ENCODE data around the gene TECPR1.
A peak's percentile ranks its signal among the peaks of the same experiment; 100 is the strongest.

TECPR1 gene

GRCh38 chr7:98287486-98287959 lies 35.5 kb upstream of the TECPR1 start:
- TF ChIP-seq ZNF274 (IDR thresholded peaks at IDR 0.05; ENCODE audit: low read depth, low read length): no peak
- TF ChIP-seq YY1 (IDR thresholded peaks at IDR 0.05; ENCODE audit: insufficient read depth, insufficient read length): no peak
- no peak for TF ChIP-seq SUZ12 (IDR thresholded peaks at IDR 0.05; ENCODE audit: extremely low read depth, insufficient read depth, insufficient read length)
- DNase-seq (ENCODE audit: low read depth, low spot score): no peak
- no peaks in the 10 kb centered on the region for H3K9me3 ChIP-seq (ENCODE audit: insufficient read depth, low read length)
- no peak overlapping the region for H3K4me3 ChIP-seq (ENCODE audit: insufficient read length, low read depth)
- peaks cover 70% of the 10 kb centered on the region for H3K36me3 ChIP-seq (ENCODE audit: insufficient read depth, insufficient read length, low read length)
- H3K27me3 ChIP-seq (ENCODE audit: insufficient read depth, insufficient read length): no peaks in the 10 kb centered on the region
- peaks cover 31% of the 10 kb centered on the region for H3K4me1 ChIP-seq (ENCODE audit: insufficient read depth, insufficient read length)
- H3K9ac ChIP-seq (ENCODE audit: insufficient read length, low read depth): no peak overlapping the region

GRCh38 chr7:98286701-98287485 lies 34.9 kb upstream of the TECPR1 start:
- H3K9me3 ChIP-seq (ENCODE audit: insufficient read depth, low read length): no peaks in the 10 kb centered on the region
- no peak for DNase-seq (ENCODE audit: low read depth, low spot score)
- H3K4me3 ChIP-seq (ENCODE audit: insufficient read length, low read depth): no peak overlapping the region
- no peak for TF ChIP-seq YY1 (IDR thresholded peaks at IDR 0.05; ENCODE audit: insufficient read depth, insufficient read length)
- no peak for TF ChIP-seq ZNF274 (IDR thresholded peaks at IDR 0.05; ENCODE audit: low read depth, low read length)
- TF ChIP-seq SUZ12 (IDR thresholded peaks at IDR 0.05; ENCODE audit: extremely low read depth, insufficient read depth, insufficient read length): no peak
- H3K27me3 ChIP-seq (ENCODE audit: insufficient read depth, insufficient read length): no peaks in the 10 kb centered on the region
- H3K9ac ChIP-seq (ENCODE audit: insufficient read length, low read depth): no peak overlapping the region
- H3K36me3 ChIP-seq (ENCODE audit: insufficient read depth, insufficient read length, low read length): peaks cover 65% of the 10 kb centered on the region
- peaks cover 31% of the 10 kb centered on the region for H3K4me1 ChIP-seq (ENCODE audit: insufficient read depth, insufficient read length)

GRCh38 chr7:98286093-98286539 lies 34.1 kb upstream of the TECPR1 start:
- Histone ChIP-seq H3K4me3 (ENCODE audit: insufficient read length, low read depth) (no peak overlapping the region), H3K9me3 (ENCODE audit: insufficient read depth, low read length) (no peaks in the 10 kb centered on the region), H3K4me1 (ENCODE audit: insufficient read depth, insufficient read length) (peaks cover 31% of the 10 kb centered on the region), H3K36me3 (ENCODE audit: insufficient read depth, insufficient read length, low read length) (peaks cover 57% of the 10 kb centered on the region), H3K27me3 (ENCODE audit: insufficient read depth, insufficient read length) (no peaks in the 10 kb centered on the region), H3K9ac (ENCODE audit: insufficient read length, low read depth) (peak overlapping the region; percentile 42)
- TF ChIP-seq ZNF274 (IDR thresholded peaks at IDR 0.05; ENCODE audit: low read depth, low read length): no peak
- no peak for TF ChIP-seq SUZ12 (IDR thresholded peaks at IDR 0.05; ENCODE audit: extremely low read depth, insufficient read depth, insufficient read length)
- no peak for TF ChIP-seq YY1 (IDR thresholded peaks at IDR 0.05; ENCODE audit: insufficient read depth, insufficient read length)
- no peak for DNase-seq (ENCODE audit: low read depth, low spot score)

- Histone ChIP-seq H3K27me3 (ENCODE audit: insufficient read depth, insufficient read length) (no peaks in the 10 kb centered on the region), H3K9ac (ENCODE audit: insufficient read length, low read depth) (peak overlapping the region; percentile 64), H3K36me3 (ENCODE audit: insufficient read depth, insufficient read length, low read length) (peaks cover 52% of the 10 kb centered on the region), H3K9me3 (ENCODE audit: insufficient read depth, low read length) (no peaks in the 10 kb centered on the region), H3K4me3 (ENCODE audit: insufficient read length, low read depth) (no peak overlapping the region), H3K4me1 (ENCODE audit: insufficient read depth, insufficient read length) (peaks cover 31% of the 10 kb centered on the region)
- no peak for TF ChIP-seq SUZ12 (IDR thresholded peaks at IDR 0.05; ENCODE audit: extremely low read depth, insufficient read depth, insufficient read length)
- no peak for TF ChIP-seq YY1 (IDR thresholded peaks at IDR 0.05; ENCODE audit: insufficient read depth, insufficient read length)
- no peak for TF ChIP-seq ZNF274 (IDR thresholded peaks at IDR 0.05; ENCODE audit: low read depth, low read length)
- DNase-seq (ENCODE audit: low read depth, low spot score): no peak
Measured at GRCh38 chr7:98285157-98286092, 33.4 kb upstream of the TECPR1 start.

- no peak overlapping the region for H3K4me3 ChIP-seq (ENCODE audit: insufficient read length, low read depth)
- peaks cover 33% of the 10 kb centered on the region for H3K4me1 ChIP-seq (ENCODE audit: insufficient read depth, insufficient read length)
- DNase-seq (ENCODE audit: low read depth, low spot score): no peak
- no peaks in the 10 kb centered on the region for H3K27me3 ChIP-seq (ENCODE audit: insufficient read depth, insufficient read length)
- H3K36me3 ChIP-seq (ENCODE audit: insufficient read depth, insufficient read length, low read length): peaks cover 47% of the 10 kb centered on the region
- H3K9me3 ChIP-seq (ENCODE audit: insufficient read depth, low read length): no peaks in the 10 kb centered on the region
- TF ChIP-seq ZNF274 (IDR thresholded peaks at IDR 0.05; ENCODE audit: low read depth, low read length) (no peak), SUZ12 (IDR thresholded peaks at IDR 0.05; ENCODE audit: extremely low read depth, insufficient read depth, insufficient read length) (no peak), YY1 (IDR thresholded peaks at IDR 0.05; ENCODE audit: insufficient read depth, insufficient read length) (no peak)
- peak overlapping the region; percentile 64 for H3K9ac ChIP-seq (ENCODE audit: insufficient read length, low read depth)
Measured at GRCh38 chr7:98284335-98285036, 32.5 kb upstream of the TECPR1 start.

GRCh38 chr7:98283887-98284222 lies 31.8 kb upstream of the TECPR1 start:
- Histone ChIP-seq H3K36me3 (ENCODE audit: insufficient read depth, insufficient read length, low read length) (peaks cover 43% of the 10 kb centered on the region), H3K4me3 (ENCODE audit: insufficient read length, low read depth) (no peak overlapping the region), H3K9me3 (ENCODE audit: insufficient read depth, low read length) (no peaks in the 10 kb centered on the region), H3K4me1 (ENCODE audit: insufficient read depth, insufficient read length) (peaks cover 33% of the 10 kb centered on the region), H3K27me3 (ENCODE audit: insufficient read depth, insufficient read length) (no peaks in the 10 kb centered on the region), H3K9ac (ENCODE audit: insufficient read length, low read depth) (peak overlapping the region; percentile 50)
- no peak for DNase-seq (ENCODE audit: low read depth, low spot score)
- TF ChIP-seq ZNF274 (IDR thresholded peaks at IDR 0.05; ENCODE audit: low read depth, low read length): no peak
- no peak for TF ChIP-seq SUZ12 (IDR thresholded peaks at IDR 0.05; ENCODE audit: extremely low read depth, insufficient read depth, insufficient read length)
- no peak for TF ChIP-seq YY1 (IDR thresholded peaks at IDR 0.05; ENCODE audit: insufficient read depth, insufficient read length)

Data from NT2/D1 (cell line).